ENCODE measurements around the gene SLIT1.

The SLIT1 gene

DNA sequence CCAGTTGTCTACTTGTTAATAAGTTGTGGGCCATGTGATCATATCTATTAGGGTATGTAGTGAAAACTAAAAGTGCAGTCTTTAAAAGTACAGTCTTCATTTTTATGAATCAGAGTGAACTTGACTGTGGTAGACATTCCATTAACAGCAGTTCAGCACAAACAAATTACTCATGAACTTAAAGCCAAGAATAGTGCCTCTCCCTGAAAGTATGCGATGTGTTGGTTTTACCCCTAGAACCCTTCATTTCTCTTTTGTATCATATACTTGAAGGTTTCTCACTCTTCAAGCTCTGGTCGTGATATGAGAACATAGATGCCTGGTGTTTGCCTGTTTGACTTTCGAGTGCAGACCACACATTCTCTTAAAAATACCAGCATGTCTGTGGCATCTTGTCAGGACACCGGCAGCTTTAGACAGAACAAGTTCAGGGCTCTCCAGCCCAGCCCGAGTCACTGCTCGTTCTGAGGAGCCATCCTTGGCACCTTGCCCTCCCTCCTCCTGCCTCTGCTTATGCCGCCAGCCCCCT, 194.4 kb downstream of the SLIT1 start:
- no peak overlapping the region for H3K27ac ChIP-seq (ENCODE audit: low read depth, low read length)
- TF ChIP-seq, protein P1, sequence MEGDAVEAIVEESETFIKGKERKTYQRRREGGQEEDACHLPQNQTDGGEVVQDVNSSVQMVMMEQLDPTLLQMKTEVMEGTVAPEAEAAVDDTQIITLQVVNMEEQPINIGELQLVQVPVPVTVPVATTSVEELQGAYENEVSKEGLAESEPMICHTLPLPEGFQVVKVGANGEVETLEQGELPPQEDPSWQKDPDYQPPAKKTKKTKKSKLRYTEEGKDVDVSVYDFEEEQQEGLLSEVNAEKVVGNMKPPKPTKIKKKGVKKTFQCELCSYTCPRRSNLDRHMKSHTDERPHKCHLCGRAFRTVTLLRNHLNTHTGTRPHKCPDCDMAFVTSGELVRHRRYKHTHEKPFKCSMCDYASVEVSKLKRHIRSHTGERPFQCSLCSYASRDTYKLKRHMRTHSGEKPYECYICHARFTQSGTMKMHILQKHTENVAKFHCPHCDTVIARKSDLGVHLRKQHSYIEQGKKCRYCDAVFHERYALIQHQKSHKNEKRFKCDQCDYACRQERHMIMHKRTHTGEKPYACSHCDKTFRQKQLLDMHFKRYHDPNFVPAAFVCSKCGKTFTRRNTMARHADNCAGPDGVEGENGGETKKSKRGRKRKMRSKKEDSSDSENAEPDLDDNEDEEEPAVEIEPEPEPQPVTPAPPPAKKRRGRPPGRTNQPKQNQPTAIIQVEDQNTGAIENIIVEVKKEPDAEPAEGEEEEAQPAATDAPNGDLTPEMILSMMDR (IDR thresholded peaks at IDR 0.05; ENCODE audit: insufficient read depth, low read length, poor library complexity, severe bottlenecking): no peak
- no peak for TF ChIP-seq EZH2phosphoT487 (conservative IDR thresholded peaks at IDR 0.05; ENCODE audit: low read length)
- no peak overlapping the region for H3K9ac ChIP-seq (ENCODE audit: low read length)
- H3K79me2 ChIP-seq (ENCODE audit: insufficient read depth, low read length): no peaks in the 10 kb centered on the region
- no peak overlapping the region for H2AFZ ChIP-seq (ENCODE audit: low read depth, low read length, severe bottlenecking)
- no peaks in the 10 kb centered on the region for H3K9me3 ChIP-seq (ENCODE audit: insufficient read depth, low read length)
- no peak overlapping the region for H3K4me3 ChIP-seq (ENCODE audit: insufficient read depth, low read length, poor library complexity, severe bottlenecking)
- no peaks in the 10 kb centered on the region for H3K9me2 ChIP-seq (replicated peaks; ENCODE audit: insufficient read depth, low read length)
- no peaks in the 10 kb centered on the region for H3F3A ChIP-seq (ENCODE audit: insufficient read depth)
- H3K4me2 ChIP-seq (ENCODE audit: low read depth, low read length, poor library complexity, severe bottlenecking): no peak overlapping the region
- H3K36me3 ChIP-seq (ENCODE audit: low read length): no peaks in the 10 kb centered on the region
- no peaks in the 10 kb centered on the region for H3K27me3 ChIP-seq (ENCODE audit: low read length)
- no peaks in the 10 kb centered on the region for H4K20me1 ChIP-seq (ENCODE audit: low read depth, low read length)

DNA sequence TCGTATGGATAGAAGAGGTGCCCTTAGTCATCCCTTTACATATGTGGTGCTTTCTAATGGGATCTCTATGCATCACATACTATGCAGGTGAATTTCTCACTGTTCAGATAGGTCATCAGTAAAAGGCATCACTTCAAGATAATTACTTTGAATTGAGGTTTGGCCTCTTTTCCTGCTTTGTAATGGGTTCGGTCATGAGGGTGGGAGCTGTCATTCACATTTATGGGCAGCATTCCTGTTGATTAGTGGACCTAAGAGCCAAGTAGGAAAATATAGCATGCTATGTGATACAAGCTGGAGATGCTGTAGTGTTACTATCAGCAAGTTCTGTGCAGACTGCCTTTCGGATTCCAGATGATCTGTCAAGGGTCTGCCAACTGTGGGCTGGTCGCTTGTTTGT, 197.3 kb downstream of the SLIT1 start:
- no peak overlapping the region for H2AFZ ChIP-seq (ENCODE audit: low read depth, low read length, severe bottlenecking)
- H3F3A ChIP-seq (ENCODE audit: insufficient read depth): no peaks in the 10 kb centered on the region
- no peak overlapping the region for H3K4me3 ChIP-seq (ENCODE audit: insufficient read depth, low read length, poor library complexity, severe bottlenecking)
- H3K79me2 ChIP-seq (ENCODE audit: insufficient read depth, low read length): no peaks in the 10 kb centered on the region
- no peak overlapping the region for H3K27ac ChIP-seq (ENCODE audit: low read depth, low read length)
- TF ChIP-seq, protein P1 (IDR thresholded peaks at IDR 0.05; ENCODE audit: insufficient read depth, low read length, poor library complexity, severe bottlenecking): no peak
- TF ChIP-seq EZH2phosphoT487 (conservative IDR thresholded peaks at IDR 0.05; ENCODE audit: low read length): no peak
- H3K9ac ChIP-seq (ENCODE audit: low read length): no peak overlapping the region
- H3K36me3 ChIP-seq (ENCODE audit: low read length): no peaks in the 10 kb centered on the region
- H4K20me1 ChIP-seq (ENCODE audit: low read depth, low read length): no peaks in the 10 kb centered on the region
- H3K9me3 ChIP-seq (ENCODE audit: insufficient read depth, low read length): no peaks in the 10 kb centered on the region
- H3K27me3 ChIP-seq (ENCODE audit: low read length): no peaks in the 10 kb centered on the region
- H3K4me2 ChIP-seq (ENCODE audit: low read depth, low read length, poor library complexity, severe bottlenecking): no peak overlapping the region
- H3K9me2 ChIP-seq (replicated peaks; ENCODE audit: insufficient read depth, low read length): no peaks in the 10 kb centered on the region

DNA sequence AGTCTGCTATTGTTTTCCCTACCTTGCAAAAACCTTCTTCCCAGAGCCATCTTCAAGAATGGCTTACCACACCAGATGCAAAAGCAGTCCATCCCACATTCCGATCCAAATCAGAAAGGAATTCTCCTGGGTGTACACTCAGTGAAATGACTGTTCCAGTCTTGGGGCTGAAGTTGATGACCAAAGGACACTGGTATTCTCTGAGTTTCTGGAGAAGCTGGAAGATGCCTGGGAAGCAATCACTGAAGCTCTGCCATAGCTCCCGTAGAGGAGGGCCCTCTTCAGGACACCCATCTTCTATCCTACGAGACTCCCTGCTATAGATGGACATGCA, 197.9 kb downstream of the SLIT1 start:
- no peaks in the 10 kb centered on the region for H3K9me2 ChIP-seq (replicated peaks; ENCODE audit: insufficient read depth, low read length)
- no peaks in the 10 kb centered on the region for H3K79me2 ChIP-seq (ENCODE audit: insufficient read depth, low read length)
- H4K20me1 ChIP-seq (ENCODE audit: low read depth, low read length): no peaks in the 10 kb centered on the region
- no peak overlapping the region for H3K4me3 ChIP-seq (ENCODE audit: insufficient read depth, low read length, poor library complexity, severe bottlenecking)
- no peak overlapping the region for H3K9ac ChIP-seq (ENCODE audit: low read length)
- no peak overlapping the region for H3K27ac ChIP-seq (ENCODE audit: low read depth, low read length)
- H2AFZ ChIP-seq (ENCODE audit: low read depth, low read length, severe bottlenecking): no peak overlapping the region
- H3K36me3 ChIP-seq (ENCODE audit: low read length): no peaks in the 10 kb centered on the region
- no peaks in the 10 kb centered on the region for H3K27me3 ChIP-seq (ENCODE audit: low read length)
- no peaks in the 10 kb centered on the region for H3K9me3 ChIP-seq (ENCODE audit: insufficient read depth, low read length)
- no peak overlapping the region for H3K4me2 ChIP-seq (ENCODE audit: low read depth, low read length, poor library complexity, severe bottlenecking)
- TF ChIP-seq EZH2phosphoT487 (conservative IDR thresholded peaks at IDR 0.05; ENCODE audit: low read length): no peak
- TF ChIP-seq, protein P1 (IDR thresholded peaks at IDR 0.05; ENCODE audit: insufficient read depth, low read length, poor library complexity, severe bottlenecking): no peak
- H3F3A ChIP-seq (ENCODE audit: insufficient read depth): no peaks in the 10 kb centered on the region

All from SU-DHL-6 (cell line).